Spleen (tissue), 11 donors: Measurements from ENCODE around the gene ZMYND8. TPM values are rescaled to one million over a fixed set of nuclear protein-coding genes. Genes with fewer than 3 reads are reported as not detected.

Source experiments
- DNase-seq: peaks from one replicate; pipeline ENCODE4 v3.0.0-alpha.2; 2020
- H3K27ac ChIP-seq, 8 donors: fragments of 200-600 bp; sonication (generic) in 7 of 8; 1 replicate in 4 of 8; 2 replicates in 4 of 8; pipeline versions ENCODE4 v1.5.0 to v1.8.0; 2016 to 2021; ENCODE audit warnings: inconsistent platforms in 4 of 8, mild to moderate bottlenecking in 4 of 8, moderate library complexity in 1 of 8
- H3K27me3 ChIP-seq, 7 donors: fragments of 200-600 bp; sonication (generic) in 6 of 7; replicated peaks in 1 of 7; 1 replicate in 4 of 7; 2 replicates in 3 of 7; pipeline versions ENCODE4 v1.5.0 to v1.8.0; 2016 to 2021; ENCODE audit warnings: inconsistent platforms in 3 of 7, mild to moderate bottlenecking in 1 of 7
- H3K36me3 ChIP-seq, 6 donors: fragments of 200-600 bp; sonication (generic) in 5 of 6; 1 replicate in 4 of 6; 2 replicates in 2 of 6; pipeline versions ENCODE4 v1.5.0 to v1.8.0; 2016 to 2021; ENCODE audit warnings: inconsistent platforms in 2 of 6
- H3K4me1 ChIP-seq, 6 donors: fragments of 200-600 bp; sonication (generic) in 5 of 6; 1 replicate in 3 of 6; 2 replicates in 3 of 6; pipeline versions ENCODE4 v1.5.0 to v1.8.0; 2016 to 2021; ENCODE audit warnings: inconsistent platforms in 3 of 6
- H3K4me3 ChIP-seq, 8 donors: fragments of 200-600 bp; sonication (generic) in 7 of 8; 1 replicate in 4 of 8; 2 replicates in 4 of 8; pipeline versions ENCODE4 v1.5.0 to v1.8.0; 2016 to 2021; ENCODE audit warnings: inconsistent platforms in 4 of 8, mild to moderate bottlenecking in 4 of 8, moderate library complexity in 2 of 8
- H3K9me3 ChIP-seq, 8 donors: fragments of 200-600 bp; sonication (generic) in 7 of 8; 1 replicate in 4 of 8; 2 replicates in 4 of 8; pipeline versions ENCODE4 v1.5.0 to v1.8.0; 2016 to 2021; ENCODE audit warnings: inconsistent platforms in 4 of 8
- CTCF ChIP-seq, 11 experiments: fragments of 200-600 bp in 7 of 11; fragments of 450-650 bp in 4 of 11; sonication (generic) in 4 of 11; IDR thresholded peaks in 8 of 11; conservative IDR thresholded peaks in 3 of 11; 1 replicate in 7 of 11; 2 replicates in 4 of 11; pipeline versions ENCODE4 v1.4.0 to v1.8.0; 2016 to 2021; ENCODE audit warnings: antibody characterized with exemption in 11 of 11, inconsistent platforms in 4 of 11, mild to moderate bottlenecking in 1 of 11
- POLR2A ChIP-seq, 3 donors: fragments of 450-650 bp; IDR thresholded peaks; one replicate each; pipeline ENCODE4 v1.5.1; 2017; ENCODE audit warnings: antibody characterized with exemption in 3 of 3, mild to moderate bottlenecking in 1 of 3
- POLR2AphosphoS5 ChIP-seq, 3 donors: sonication (generic); formaldehyde crosslinking; IDR thresholded peaks; one replicate each; pipeline ENCODE4 v1.5.1; 2017; ENCODE audit warnings: antibody characterized with exemption in 3 of 3
- WGBS, 5 donors: extraction: QIAGEN DNeasy Blood & Tissue Kit in 3 of 5; methylation state at CpG; one replicate each; pipeline versions ENCODE4 v1.1.5 to v1.1.7; 2013 to 2018; 5-methylcytosine and 5-hydroxymethylcytosine counted together
- intact Hi-C: fragments of 100-400 bp; cut with DNase I; formaldehyde crosslinking; loops from one replicate; pipeline ENCODE4 v1.15.0; 2023; ENCODE audit warnings: low total_unique reads
- polyA plus RNA-seq, 3 donors: library from polyadenylated mRNA; stranded (reverse); fragments of 200-250 nt; gene quantifications; one replicate each; pipeline ENCODE4 v1.2.1, GENCODE V29; 2013
- total RNA-seq, 7 donors: library from RNA; depleted of rRNA in 3 of 7; stranded (reverse); fragments of >200 nt in 3 of 7; fragmentation: NEBNext Ultra II Directional in 4 of 7; extraction: Animal tissue kit (Norgen Biotek cat#: 25700) in 4 of 7; gene quantifications; one replicate each; pipeline versions ENCODE4 v1.1.0 to v1.2.1, GENCODE V29; 2016 to 2021
- donor health status: healthy with polysubstance abuse.
- donor health status: DM: no; HTN: no; CAD: no; lungs with moderate emphysema.
- donor health status: DM: no; HTN: no; CAD: no.
- donor health status: Bipolar disorder and iron deficiency.
- donor health status: healthy.
- donor health status: DM: no; HTN: no; CAD: no.
- donor health status: DM: yes; HTN: yes; CAD: no.

ZMYND8 gene
- total and polyA plus RNA-seq, 10 donors = 12.5 to 64.0 (median 46.8) TPM

GRCh38 chr20:47336129-47336754 lies 20.3 kb downstream of the ZMYND8 start:
- intact Hi-C loops = no loop called here
- TF ChIP-seq POLR2A (IDR thresholded peaks at IDR 0.05) (no peak), CTCF (IDR thresholded peaks at IDR 0.05 in 8 of 11, conservative IDR thresholded peaks at IDR 0.05 in 3 of 11) (no peak), POLR2AphosphoS5 (IDR thresholded peaks at IDR 0.05) (no peak)
- H3K27ac ChIP-seq = peak overlapping the region in 5 of 8 donors; percentile 32 to 86 (median 81)
- no peak overlapping the region for H3K4me3 ChIP-seq
- DNase-seq = peak; percentile 49
- H3K27me3 ChIP-seq = no peaks in the 10 kb centered on the region
- peaks cover 0 to 86% (median 13%) of the 10 kb centered on the region in 6 donors for H3K36me3 ChIP-seq
- H3K4me1 ChIP-seq = peaks cover 14 to 96% (median 52%) of the 10 kb centered on the region in 6 donors
- H3K9me3 ChIP-seq = no peaks in the 10 kb centered on the region
- 88 to 93% (median 92%) methylated on average over 17 of the region's 17 CpGs for WGBS, 5 donors

- Histone ChIP-seq H3K4me3 (no peak overlapping the region), H3K27ac (peak overlapping the region in 6 of 8 donors; percentile 73 to 86 (median 80)), H3K36me3 (peaks cover 0 to 86% (median 13%) of the 10 kb centered on the region in 6 donors), H3K4me1 (peaks cover 14 to 96% (median 58%) of the 10 kb centered on the region in 6 donors), H3K9me3 (no peaks in the 10 kb centered on the region), H3K27me3 (no peaks in the 10 kb centered on the region)
- TF ChIP-seq POLR2A (IDR thresholded peaks at IDR 0.05) (no peak), POLR2AphosphoS5 (IDR thresholded peaks at IDR 0.05) (no peak), CTCF (IDR thresholded peaks at IDR 0.05 in 8 of 11, conservative IDR thresholded peaks at IDR 0.05 in 3 of 11) (no peak)
- no peak for DNase-seq
- intact Hi-C loops = no loop called here
- WGBS, 5 donors = 74 to 84% (median 80%) methylated on average over 12 of the region's 12 CpGs
Measured at GRCh38 chr20:47335251-47336128, 21.0 kb downstream of the ZMYND8 start.

DNA sequence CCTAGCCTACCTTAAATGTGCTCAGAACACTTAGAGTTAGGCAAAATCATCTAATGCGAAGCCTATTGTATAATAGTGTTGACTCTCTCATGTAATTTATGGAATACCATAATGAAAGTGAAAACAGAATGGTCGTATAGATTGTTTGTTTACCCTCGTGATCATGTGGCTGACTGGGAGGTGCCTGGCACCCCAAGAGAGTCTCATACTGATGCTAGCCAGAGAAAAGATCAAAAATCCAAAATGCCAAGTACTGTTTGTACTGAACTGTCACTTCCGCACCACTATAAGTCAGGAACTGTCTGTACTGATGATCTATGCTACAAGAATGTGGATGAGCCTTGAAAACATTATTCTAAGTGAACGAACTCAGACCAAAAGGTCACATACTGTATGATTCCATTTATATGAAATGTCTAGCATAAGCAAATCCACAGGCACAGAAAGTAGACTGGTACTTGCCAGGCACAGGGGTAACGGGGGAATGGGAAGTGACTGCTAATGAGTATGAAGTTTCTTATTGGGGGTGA lies 22.4 kb downstream of the ZMYND8 start:
- no peaks in the 10 kb centered on the region for H3K9me3 ChIP-seq
- peaks cover 0 to 86% (median 13%) of the 10 kb centered on the region in 6 donors for H3K36me3 ChIP-seq
- peak overlapping the region; percentile 48 to 86 (median 78) for H3K27ac ChIP-seq
- no peaks in the 10 kb centered on the region for H3K27me3 ChIP-seq
- H3K4me3 ChIP-seq = peak overlapping the region in 3 of 8 donors; percentile 1 to 33 (median 1)
- intact Hi-C loops = no loop called here
- WGBS, 5 donors = 26 to 45% (median 32%) methylated on average over 6 of the region's 6 CpGs
- TF ChIP-seq POLR2A (IDR thresholded peaks at IDR 0.05) = no peak
- TF ChIP-seq POLR2AphosphoS5 (IDR thresholded peaks at IDR 0.05) = peak in 1 of 3 donors; percentile 82
- no peak for DNase-seq
- peaks cover 15 to 96% (median 65%) of the 10 kb centered on the region in 6 donors for H3K4me1 ChIP-seq

GRCh38 chr20:47332381-47333206 lies 23.9 kb downstream of the ZMYND8 start:
- intact Hi-C loops = no loop called here
- TF ChIP-seq CTCF (IDR thresholded peaks at IDR 0.05 in 8 of 11, conservative IDR thresholded peaks at IDR 0.05 in 3 of 11) (no peak), POLR2AphosphoS5 (IDR thresholded peaks at IDR 0.05) (no peak), POLR2A (IDR thresholded peaks at IDR 0.05) (no peak)
- Histone ChIP-seq H3K27ac (peak overlapping the region in 5 of 8 donors; percentile 55 to 86 (median 81)), H3K4me3 (no peak overlapping the region), H3K36me3 (peaks cover 0 to 78% (median 0%) of the 10 kb centered on the region in 6 donors), H3K9me3 (no peaks in the 10 kb centered on the region), H3K27me3 (no peaks in the 10 kb centered on the region), H3K4me1 (peaks cover 18 to 94% (median 69%) of the 10 kb centered on the region in 6 donors)
- no peak for DNase-seq
- 90 to 95% (median 91%) methylated on average over 8 of the region's 8 CpGs for WGBS, 5 donors
